Cardiac fibroblast (primary cell): Measurements from ENCODE around the gene GATB.

Experiments
- DNase-seq, 2 donors: peaks; one replicate each; pipeline versions ENCODE4 v3.0.0 to v3.0.0-alpha.2; 2010; ENCODE audit warnings: low read depth in 2 of 2
- H3K4me3 ChIP-seq, 2 donors: replicated peaks in 1 of 2; 1 replicate in 1 of 2; 2 replicates in 1 of 2; pipeline ENCODE4 v1.5.1; 2011; ENCODE audit warnings: low read depth in 2 of 2, low read length in 2 of 2, mild to moderate bottlenecking in 2 of 2, moderate library complexity in 1 of 2
- CTCF ChIP-seq: IDR thresholded peaks from one replicate; pipeline ENCODE4 v1.5.1; 2011; ENCODE audit warnings: low read depth, mild to moderate bottlenecking, low read length, inconsistent platforms

The GATB gene

DNA sequence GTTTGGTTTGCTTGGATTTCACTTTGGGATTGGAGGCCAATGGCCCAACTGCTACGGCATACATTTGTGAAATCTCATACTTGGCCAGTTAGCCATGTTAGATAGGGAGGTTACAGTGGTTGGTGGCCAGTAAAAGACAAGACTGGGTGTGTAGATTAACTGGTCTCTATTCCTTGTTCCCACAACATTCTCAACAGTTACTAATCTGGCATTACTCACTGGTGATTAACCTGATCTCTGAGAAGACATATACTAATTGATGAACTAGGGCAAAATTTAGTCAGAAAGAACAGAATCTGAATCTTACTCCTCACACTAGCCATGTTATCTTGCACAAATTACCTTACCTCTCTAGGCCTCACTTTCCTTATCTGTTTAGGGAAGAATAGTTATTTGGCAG is 33.4 kb downstream of the GATB start:
- DNase-seq: peak in 1 of 2 donors; percentile 19
- H3K4me3 ChIP-seq: no peak overlapping the region
- no peak for TF ChIP-seq CTCF

DNA sequence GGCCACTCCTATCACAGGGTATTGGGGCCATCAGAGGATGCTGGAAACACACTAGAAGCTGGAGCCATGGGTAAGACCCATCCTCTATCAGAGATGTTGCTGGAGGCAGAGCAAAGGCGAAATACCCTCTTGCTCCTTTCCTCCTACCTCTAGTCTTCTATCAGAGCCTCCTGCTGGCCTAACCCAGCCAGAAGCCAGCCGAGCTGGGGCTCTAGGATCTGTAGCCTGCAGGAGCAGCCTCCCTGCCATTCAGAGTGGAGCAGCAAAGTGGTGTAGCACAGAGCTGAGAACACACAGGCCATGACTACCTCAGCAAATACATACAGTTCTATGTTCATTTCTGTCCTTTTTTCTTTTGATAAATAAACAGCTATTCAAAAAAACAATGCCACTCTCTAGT is 35.7 kb downstream of the GATB start:
- no peak overlapping the region for H3K4me3 ChIP-seq
- no peak for TF ChIP-seq CTCF
- no peak for DNase-seq

DNA sequence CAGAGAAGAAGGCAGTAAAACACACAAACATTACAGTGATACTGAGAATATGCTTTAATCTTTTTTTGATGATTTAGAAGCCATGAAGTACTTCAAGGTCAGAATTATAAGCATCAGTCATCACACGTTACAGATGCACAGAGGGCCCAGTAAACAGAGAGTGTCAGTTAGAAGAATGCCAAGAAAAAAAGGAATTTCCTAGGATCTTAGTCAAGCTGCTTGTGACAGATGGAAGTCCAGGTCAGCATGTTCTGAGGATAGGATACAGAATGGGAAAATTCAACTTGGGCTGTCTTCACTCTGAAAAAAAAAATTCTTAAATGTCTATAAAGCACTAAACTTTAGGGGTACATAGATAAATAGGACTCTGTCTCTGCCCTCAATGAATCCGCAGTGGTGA is 38.9 kb downstream of the GATB start:
- no peak for TF ChIP-seq CTCF
- H3K4me3 ChIP-seq: no peak overlapping the region
- DNase-seq: no peak

GRCh38 chr4:151721466-151721865 is 39.3 kb downstream of the GATB start:
- DNase-seq: no peak
- H3K4me3 ChIP-seq: no peak overlapping the region
- no peak for TF ChIP-seq CTCF

GRCh38 chr4:151719956-151720334 is 40.9 kb downstream of the GATB start:
- no peak overlapping the region for H3K4me3 ChIP-seq
- peak in 1 of 2 donors; percentile 8 for DNase-seq
- no peak for TF ChIP-seq CTCF

DNA sequence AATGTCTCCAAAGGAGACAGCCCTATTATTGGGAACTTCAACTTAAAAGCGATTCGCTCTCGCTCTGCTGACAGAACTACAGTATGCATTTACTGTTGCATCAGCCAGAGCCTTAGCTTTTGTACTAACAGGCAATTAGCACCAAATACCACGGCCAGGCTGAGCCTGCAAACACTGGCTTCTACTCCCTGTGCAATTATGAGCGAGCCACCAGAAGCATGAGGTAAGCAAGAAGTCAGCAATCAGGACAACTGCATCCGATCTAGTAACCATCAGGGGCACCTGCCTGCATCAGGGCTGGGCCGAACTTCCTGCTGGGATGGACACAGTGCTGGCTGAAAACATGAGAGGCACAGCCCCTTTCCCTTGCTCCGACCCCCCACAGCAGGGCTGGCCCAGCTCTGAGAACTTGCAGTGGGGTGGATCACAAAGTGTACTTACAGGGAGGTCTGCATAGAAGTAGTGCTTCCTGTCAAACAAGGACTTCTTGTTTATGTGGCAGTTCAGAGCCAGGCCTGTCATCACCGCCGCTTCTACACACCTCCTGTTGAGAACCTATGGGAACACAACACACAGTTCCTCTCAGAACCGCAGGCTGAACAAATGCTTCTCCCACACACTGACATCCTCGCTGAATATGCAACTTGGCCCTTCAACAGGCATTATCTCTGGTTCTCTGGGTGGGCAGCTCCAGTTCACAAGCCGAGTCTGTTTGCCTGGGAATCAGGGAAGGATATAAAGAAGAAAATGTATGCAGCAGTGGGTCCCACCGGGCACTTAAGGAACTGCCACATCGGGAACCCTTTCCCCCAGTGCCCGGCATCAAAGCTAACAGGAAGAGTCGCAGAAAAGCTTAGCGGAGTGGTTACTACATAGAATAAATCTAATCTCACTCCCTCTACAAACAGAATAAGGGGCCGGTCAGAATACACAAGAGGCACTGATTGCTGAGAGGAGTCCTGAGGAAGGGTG is 41.5 kb downstream of the GATB start:
- H3K4me3 ChIP-seq: no peak overlapping the region
- DNase-seq: peak in 1 of 2 donors; percentile 52
- no peak for TF ChIP-seq CTCF
